ENCODE data around the gene TP53I11.

TP53I11 gene

GRCh38 chr11:44930588-44931302, 19.9 kb downstream of the TP53I11 start:
- no peak overlapping the region for H2BK120ac ChIP-seq (ENCODE audit: low read depth, low read length)
- H3K4me2 ChIP-seq (ENCODE audit: insufficient read depth, low read length, poor library complexity, severe bottlenecking): no peak overlapping the region
- no peak overlapping the region for H2BK12ac ChIP-seq (ENCODE audit: low read length)
- no peak overlapping the region for H3K9ac ChIP-seq (ENCODE audit: low read depth, low read length, poor library complexity)
- no peak overlapping the region for H3K27ac ChIP-seq (replicated peaks; ENCODE audit: low read length)
- no peak overlapping the region for H4K91ac ChIP-seq (ENCODE audit: low read depth, low read length, poor library complexity)
- no CpG with 5 or more reads among the region's 13 CpGs for WGBS, 2 donors (ENCODE audit: extremely low coverage in 2 of 2, insufficient read length in 2 of 2, insufficient replicate concordance in 1 of 2)
- H3K4me1 ChIP-seq (ENCODE audit: control insufficient read depth in 2 of 2, insufficient read depth in 1 of 2, low read depth in 1 of 2, low read length in 2 of 2): peaks cover 0 to 18% of the 10 kb centered on the region in 2 donors
- peaks cover 2% of the 10 kb centered on the region for H3K79me1 ChIP-seq (ENCODE audit: low read depth, low read length)
- no peak overlapping the region for H3K23ac ChIP-seq (ENCODE audit: low read depth, low read length, poor library complexity)
- H3K36me3 ChIP-seq (replicated peaks in 1 of 2; ENCODE audit: control insufficient read depth in 2 of 2, insufficient read depth in 2 of 2, low read length in 2 of 2): peaks cover 25 to 30% of the 10 kb centered on the region in 2 donors
- no peak overlapping the region for H2BK15ac ChIP-seq (ENCODE audit: low read length)
- no peak for DNase-seq (ENCODE audit: low spot score)
- H2AFZ ChIP-seq (ENCODE audit: low read length): no peak overlapping the region
- H3K4ac ChIP-seq (ENCODE audit: low read length): no peak overlapping the region
- no peak overlapping the region for H2AK5ac ChIP-seq (ENCODE audit: low read depth, low read length)
- no peaks in the 10 kb centered on the region for H3K27me3 ChIP-seq (ENCODE audit: control insufficient read depth in 3 of 3, insufficient read depth in 3 of 3, low read depth in 1 of 3, low read length in 3 of 3)
- H4K8ac ChIP-seq (ENCODE audit: low read depth, low read length): no peak overlapping the region
- H3K18ac ChIP-seq (ENCODE audit: low read length): no peak overlapping the region
- H2BK5ac ChIP-seq (ENCODE audit: low read length): no peak overlapping the region
- H3K9me3 ChIP-seq (replicated peaks in 1 of 2; ENCODE audit: control insufficient read depth in 2 of 2, insufficient read depth in 1 of 2, low read depth in 1 of 2, low read length in 2 of 2): peaks cover 0 to 2% of the 10 kb centered on the region in 2 donors
- no peak overlapping the region for H3K4me3 ChIP-seq (ENCODE audit: low read length in 2 of 2)
- H3K14ac ChIP-seq (ENCODE audit: low read length): no peak overlapping the region

- DNase-seq (ENCODE audit: low spot score): no peak
- H3K4me2 ChIP-seq (ENCODE audit: insufficient read depth, low read length, poor library complexity, severe bottlenecking): no peak overlapping the region
- no CpG with 5 or more reads among the region's 4 CpGs for WGBS, 2 donors (ENCODE audit: extremely low coverage in 2 of 2, insufficient read length in 2 of 2, insufficient replicate concordance in 1 of 2)
Observed at GRCh38 chr11:44928816-44929215, 21.9 kb downstream of the TP53I11 start.

GRCh38 chr11:44928144-44928543, 22.5 kb downstream of the TP53I11 start:
- no peak overlapping the region for H2BK15ac ChIP-seq (ENCODE audit: low read length)
- H3K4me2 ChIP-seq (ENCODE audit: insufficient read depth, low read length, poor library complexity, severe bottlenecking): no peak overlapping the region
- peaks cover 0 to 2% of the 10 kb centered on the region in 2 donors for H3K9me3 ChIP-seq (replicated peaks in 1 of 2; ENCODE audit: control insufficient read depth in 2 of 2, insufficient read depth in 1 of 2, low read depth in 1 of 2, low read length in 2 of 2)
- H3K4ac ChIP-seq (ENCODE audit: low read length): no peak overlapping the region
- H3K79me1 ChIP-seq (ENCODE audit: low read depth, low read length): no peaks in the 10 kb centered on the region
- H3K18ac ChIP-seq (ENCODE audit: low read length): no peak overlapping the region
- H2BK5ac ChIP-seq (ENCODE audit: low read length): no peak overlapping the region
- WGBS, 2 donors (ENCODE audit: extremely low coverage in 2 of 2, insufficient read length in 2 of 2, insufficient replicate concordance in 1 of 2): no CpG with 5 or more reads among the region's 4 CpGs
- H2AK5ac ChIP-seq (ENCODE audit: low read depth, low read length): no peak overlapping the region
- no peak overlapping the region for H3K27ac ChIP-seq (replicated peaks; ENCODE audit: low read length)
- DNase-seq (ENCODE audit: low spot score): no peak
- H3K4me1 ChIP-seq (ENCODE audit: control insufficient read depth in 2 of 2, insufficient read depth in 1 of 2, low read depth in 1 of 2, low read length in 2 of 2): peaks cover 0 to 16% of the 10 kb centered on the region in 2 donors
- no peak overlapping the region for H3K4me3 ChIP-seq (ENCODE audit: low read length in 2 of 2)
- no peak overlapping the region for H2BK120ac ChIP-seq (ENCODE audit: low read depth, low read length)
- H3K36me3 ChIP-seq (replicated peaks in 1 of 2; ENCODE audit: control insufficient read depth in 2 of 2, insufficient read depth in 2 of 2, low read length in 2 of 2): peaks cover 26 to 38% of the 10 kb centered on the region in 2 donors
- no peak overlapping the region for H3K23ac ChIP-seq (ENCODE audit: low read depth, low read length, poor library complexity)
- H2BK12ac ChIP-seq (ENCODE audit: low read length): no peak overlapping the region
- no peak overlapping the region for H4K8ac ChIP-seq (ENCODE audit: low read depth, low read length)
- no peak overlapping the region for H2AFZ ChIP-seq (ENCODE audit: low read length)
- H4K91ac ChIP-seq (ENCODE audit: low read depth, low read length, poor library complexity): no peak overlapping the region
- H3K14ac ChIP-seq (ENCODE audit: low read length): no peak overlapping the region
- no peaks in the 10 kb centered on the region for H3K27me3 ChIP-seq (ENCODE audit: control insufficient read depth in 3 of 3, insufficient read depth in 3 of 3, low read depth in 1 of 3, low read length in 3 of 3)
- peak overlapping the region; percentile 16 for H3K9ac ChIP-seq (ENCODE audit: low read depth, low read length, poor library complexity)

More at GRCh38 chr11:44928816-44929215, 21.9 kb downstream of the TP53I11 start:
- no peak overlapping the region for H2BK15ac ChIP-seq (ENCODE audit: low read length)
- H2BK12ac ChIP-seq (ENCODE audit: low read length): no peak overlapping the region
- H3K27me3 ChIP-seq (ENCODE audit: control insufficient read depth in 3 of 3, insufficient read depth in 3 of 3, low read depth in 1 of 3, low read length in 3 of 3): no peaks in the 10 kb centered on the region
- no peak overlapping the region for H3K9ac ChIP-seq (ENCODE audit: low read depth, low read length, poor library complexity)
- no peak overlapping the region for H3K4ac ChIP-seq (ENCODE audit: low read length)
- H3K4me3 ChIP-seq (ENCODE audit: low read length in 2 of 2): no peak overlapping the region
- no peak overlapping the region for H2BK120ac ChIP-seq (ENCODE audit: low read depth, low read length)
- H2AFZ ChIP-seq (ENCODE audit: low read length): no peak overlapping the region
- H3K27ac ChIP-seq (replicated peaks; ENCODE audit: low read length): peak overlapping the region; percentile 25
- peaks cover 22 to 36% of the 10 kb centered on the region in 2 donors for H3K36me3 ChIP-seq (replicated peaks in 1 of 2; ENCODE audit: control insufficient read depth in 2 of 2, insufficient read depth in 2 of 2, low read length in 2 of 2)
- no peaks in the 10 kb centered on the region for H3K79me1 ChIP-seq (ENCODE audit: low read depth, low read length)
- H4K91ac ChIP-seq (ENCODE audit: low read depth, low read length, poor library complexity): no peak overlapping the region
- H3K18ac ChIP-seq (ENCODE audit: low read length): peak overlapping the region; percentile 33
- H3K23ac ChIP-seq (ENCODE audit: low read depth, low read length, poor library complexity): no peak overlapping the region
- H3K4me1 ChIP-seq (ENCODE audit: control insufficient read depth in 2 of 2, insufficient read depth in 1 of 2, low read depth in 1 of 2, low read length in 2 of 2): peaks cover 0 to 16% of the 10 kb centered on the region in 2 donors
- peaks cover 0 to 2% of the 10 kb centered on the region in 2 donors for H3K9me3 ChIP-seq (replicated peaks in 1 of 2; ENCODE audit: control insufficient read depth in 2 of 2, insufficient read depth in 1 of 2, low read depth in 1 of 2, low read length in 2 of 2)
- no peak overlapping the region for H4K8ac ChIP-seq (ENCODE audit: low read depth, low read length)
- H2BK5ac ChIP-seq (ENCODE audit: low read length): no peak overlapping the region
- H2AK5ac ChIP-seq (ENCODE audit: low read depth, low read length): no peak overlapping the region
- no peak overlapping the region for H3K14ac ChIP-seq (ENCODE audit: low read length)

DNA sequence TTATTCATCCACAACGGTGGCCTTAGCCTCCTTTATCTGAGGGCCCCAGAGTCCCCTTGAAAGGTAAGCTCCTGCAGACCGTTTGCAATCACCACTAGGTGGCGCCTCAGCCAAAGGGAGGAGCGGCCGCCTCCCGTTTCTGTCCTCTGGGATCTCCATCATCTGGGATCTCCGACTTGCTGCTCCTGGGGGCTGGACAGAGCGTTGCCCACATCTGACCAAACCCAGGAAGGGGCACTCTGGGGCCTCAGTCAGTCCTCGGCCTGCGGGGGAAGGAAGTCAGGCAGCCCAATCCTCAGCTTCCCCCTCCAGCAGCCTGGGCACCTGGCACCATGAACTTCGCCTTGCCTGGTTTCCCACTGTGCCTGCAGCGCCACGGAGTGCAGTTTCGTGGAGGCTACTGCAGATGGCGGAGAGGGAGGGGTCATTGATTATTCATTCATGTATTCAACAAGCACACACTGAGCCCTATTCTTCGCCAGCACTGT, 23.5 kb downstream of the TP53I11 start:
- Histone ChIP-seq H3K23ac (ENCODE audit: low read depth, low read length, poor library complexity) (no peak overlapping the region), H3K18ac (ENCODE audit: low read length) (no peak overlapping the region), H2BK120ac (ENCODE audit: low read depth, low read length) (no peak overlapping the region), H4K91ac (ENCODE audit: low read depth, low read length, poor library complexity) (no peak overlapping the region), H2AFZ (ENCODE audit: low read length) (no peak overlapping the region), H2BK12ac (ENCODE audit: low read length) (no peak overlapping the region), H4K8ac (ENCODE audit: low read depth, low read length) (no peak overlapping the region), H3K27me3 (ENCODE audit: control insufficient read depth in 3 of 3, insufficient read depth in 3 of 3, low read depth in 1 of 3, low read length in 3 of 3) (no peaks in the 10 kb centered on the region), H2BK5ac (ENCODE audit: low read length) (no peak overlapping the region), H3K4me2 (ENCODE audit: insufficient read depth, low read length, poor library complexity, severe bottlenecking) (no peak overlapping the region), H3K4me3 (ENCODE audit: low read length in 2 of 2) (no peak overlapping the region), H3K9me3 (replicated peaks in 1 of 2; ENCODE audit: control insufficient read depth in 2 of 2, insufficient read depth in 1 of 2, low read depth in 1 of 2, low read length in 2 of 2) (peaks cover 0 to 2% of the 10 kb centered on the region in 2 donors), H2BK15ac (ENCODE audit: low read length) (no peak overlapping the region), H2AK5ac (ENCODE audit: low read depth, low read length) (no peak overlapping the region), H3K4ac (ENCODE audit: low read length) (no peak overlapping the region), H3K36me3 (replicated peaks in 1 of 2; ENCODE audit: control insufficient read depth in 2 of 2, insufficient read depth in 2 of 2, low read length in 2 of 2) (peaks cover 27 to 40% of the 10 kb centered on the region in 2 donors), H3K79me1 (ENCODE audit: low read depth, low read length) (no peaks in the 10 kb centered on the region), H3K9ac (ENCODE audit: low read depth, low read length, poor library complexity) (no peak overlapping the region), H3K27ac (replicated peaks; ENCODE audit: low read length) (no peak overlapping the region), H3K4me1 (ENCODE audit: control insufficient read depth in 2 of 2, insufficient read depth in 1 of 2, low read depth in 1 of 2, low read length in 2 of 2) (peaks cover 0 to 16% of the 10 kb centered on the region in 2 donors), H3K14ac (ENCODE audit: low read length) (no peak overlapping the region)
- WGBS, 2 donors (ENCODE audit: extremely low coverage in 2 of 2, insufficient read length in 2 of 2, insufficient replicate concordance in 1 of 2): no CpG with 5 or more reads among the region's 16 CpGs
- peak; percentile 78 for DNase-seq (ENCODE audit: low spot score)
